Measurements from ENCODE around the gene LRRC74A.
"Not testable (repeated sequence)": the region's sequence is repeated elsewhere in the genome, so short reads cannot be mapped to it uniquely, and the experiment has no call there.

LRRC74A gene

GRCh38 chr14:76884853-76885276 is 58.7 kb downstream of the LRRC74A start:
- Histone ChIP-seq H2BK15ac (replicated peaks; ENCODE audit: low read depth) (no peak overlapping the region), H3K27ac (ENCODE audit: low read depth, low read length) (no peak overlapping the region), H3K79me2 (ENCODE audit: control insufficient read depth, insufficient read depth, low read length) (no peaks in the 10 kb centered on the region), H3K4me2 (ENCODE audit: low read length) (no peak overlapping the region), H4K8ac (ENCODE audit: low read depth, low read length) (no peak overlapping the region), H3K79me1 (ENCODE audit: low read length) (no peaks in the 10 kb centered on the region), H3K4me3 (ENCODE audit: low read length) (no peak overlapping the region), H2BK120ac (ENCODE audit: low read depth, low read length) (no peak overlapping the region), H3K4me1 (ENCODE audit: control insufficient read depth, low read depth, low read length) (peaks cover 8% of the 10 kb centered on the region), H2BK5ac (ENCODE audit: low read length) (no peak overlapping the region), H4K5ac (ENCODE audit: low read length) (no peak overlapping the region), H3K9ac (ENCODE audit: low read length) (peak overlapping the region; percentile 26), H3K18ac (ENCODE audit: low read length) (no peak overlapping the region), H3K4ac (ENCODE audit: low read depth, low read length) (no peak overlapping the region), H3K36me3 (ENCODE audit: control insufficient read depth, insufficient read depth, low read length) (no peaks in the 10 kb centered on the region), H3K27me3 (ENCODE audit: insufficient read depth, low read length, poor library complexity) (no peaks in the 10 kb centered on the region), H3K56ac (ENCODE audit: low read length) (peak overlapping the region; percentile 69), H2AK5ac (ENCODE audit: low read length) (no peak overlapping the region), H3K23ac (ENCODE audit: low read length) (no peak overlapping the region)
- DNase-seq = peak; percentile 65
- no CpG with 5 or more reads among the region's 14 CpGs for WGBS (ENCODE audit: extremely low coverage, insufficient coverage, low lambda C conversion rate)

DNA sequence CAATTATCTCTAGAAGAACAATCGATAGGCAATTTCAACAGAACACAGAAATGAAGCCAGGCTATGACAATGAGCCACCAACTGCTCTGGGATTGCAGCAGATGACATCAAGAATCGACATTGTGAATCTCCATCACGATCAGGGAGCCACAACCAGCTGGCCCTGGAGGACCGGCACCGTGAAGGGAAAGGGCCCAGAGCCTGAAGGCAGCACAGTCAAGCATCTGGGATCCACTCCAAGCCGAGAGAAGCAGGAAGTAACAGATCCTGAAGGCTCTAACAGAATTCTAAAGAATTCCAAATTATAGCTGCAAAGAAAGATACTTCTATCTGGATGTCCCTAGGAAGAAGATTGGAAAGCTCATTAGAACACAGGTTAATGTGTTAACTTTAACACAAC is 61.0 kb downstream of the LRRC74A start:
- DNase-seq = no peak
- H3K27ac ChIP-seq (ENCODE audit: low read depth, low read length) = no peak overlapping the region
- H2BK15ac ChIP-seq (replicated peaks; ENCODE audit: low read depth) = no peak overlapping the region
- H4K5ac ChIP-seq (ENCODE audit: low read length) = no peak overlapping the region
- H3K4me3 ChIP-seq (ENCODE audit: low read length) = no peak overlapping the region
- H2BK5ac ChIP-seq (ENCODE audit: low read length) = no peak overlapping the region
- H3K4ac ChIP-seq (ENCODE audit: low read depth, low read length) = no peak overlapping the region
- no peaks in the 10 kb centered on the region for H3K79me1 ChIP-seq (ENCODE audit: low read length)
- no CpG with 5 or more reads among the region's 6 CpGs for WGBS (ENCODE audit: extremely low coverage, insufficient coverage, low lambda C conversion rate)
- H2AK5ac ChIP-seq (ENCODE audit: low read length) = no peak overlapping the region
- no peaks in the 10 kb centered on the region for H3K79me2 ChIP-seq (ENCODE audit: control insufficient read depth, insufficient read depth, low read length)
- no peak overlapping the region for H3K23ac ChIP-seq (ENCODE audit: low read length)
- H2BK120ac ChIP-seq (ENCODE audit: low read depth, low read length) = no peak overlapping the region
- H3K56ac ChIP-seq (ENCODE audit: low read length) = no peak overlapping the region
- no peak overlapping the region for H3K4me2 ChIP-seq (ENCODE audit: low read length)
- H4K8ac ChIP-seq (ENCODE audit: low read depth, low read length) = no peak overlapping the region
- no peak overlapping the region for H3K18ac ChIP-seq (ENCODE audit: low read length)
- no peak overlapping the region for H3K9ac ChIP-seq (ENCODE audit: low read length)
- no peaks in the 10 kb centered on the region for H3K36me3 ChIP-seq (ENCODE audit: control insufficient read depth, insufficient read depth, low read length)
- H3K4me1 ChIP-seq (ENCODE audit: control insufficient read depth, low read depth, low read length) = peaks cover 8% of the 10 kb centered on the region
- no peaks in the 10 kb centered on the region for H3K27me3 ChIP-seq (ENCODE audit: insufficient read depth, low read length, poor library complexity)

DNA sequence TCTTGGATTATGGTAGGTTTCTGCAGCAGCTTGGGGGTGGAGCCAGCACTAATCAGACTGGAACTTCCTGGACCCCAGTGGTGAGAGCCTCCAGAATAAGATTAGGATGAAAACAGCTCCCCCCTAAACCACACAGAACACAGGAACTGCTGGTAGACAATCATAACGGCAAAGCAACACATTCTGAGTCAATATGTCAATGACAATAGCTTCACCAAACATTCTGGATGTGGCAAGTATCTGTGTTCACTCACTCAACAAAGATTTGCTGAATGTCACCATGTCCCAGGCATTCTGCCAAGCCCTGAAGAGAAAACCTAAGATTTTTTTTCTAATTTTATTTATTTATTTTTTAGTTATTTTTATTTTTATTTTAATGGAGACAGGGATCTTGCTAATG is 65.2 kb downstream of the LRRC74A start:
- no CpG with 5 or more reads among the region's 1 CpG for WGBS (ENCODE audit: extremely low coverage, insufficient coverage, low lambda C conversion rate)
- Histone ChIP-seq H3K4ac (ENCODE audit: low read depth, low read length) (no peak overlapping the region), H3K27me3 (ENCODE audit: insufficient read depth, low read length, poor library complexity) (no peaks in the 10 kb centered on the region), H3K79me2 (ENCODE audit: control insufficient read depth, insufficient read depth, low read length) (no peaks in the 10 kb centered on the region), H2BK5ac (ENCODE audit: low read length) (no peak overlapping the region), H2BK15ac (replicated peaks; ENCODE audit: low read depth) (no peak overlapping the region), H3K27ac (ENCODE audit: low read depth, low read length) (no peak overlapping the region), H3K23ac (ENCODE audit: low read length) (no peak overlapping the region), H3K4me3 (ENCODE audit: low read length) (no peak overlapping the region), H2BK120ac (ENCODE audit: low read depth, low read length) (no peak overlapping the region), H3K9ac (ENCODE audit: low read length) (no peak overlapping the region), H3K56ac (ENCODE audit: low read length) (no peak overlapping the region), H3K18ac (ENCODE audit: low read length) (no peak overlapping the region), H3K79me1 (ENCODE audit: low read length) (no peaks in the 10 kb centered on the region), H2AK5ac (ENCODE audit: low read length) (no peak overlapping the region), H3K36me3 (ENCODE audit: control insufficient read depth, insufficient read depth, low read length) (no peaks in the 10 kb centered on the region), H4K5ac (ENCODE audit: low read length) (no peak overlapping the region), H4K8ac (ENCODE audit: low read depth, low read length) (no peak overlapping the region), H3K4me2 (ENCODE audit: low read length) (no peak overlapping the region), H3K4me1 (ENCODE audit: control insufficient read depth, low read depth, low read length) (no peaks in the 10 kb centered on the region)
- no peak for DNase-seq

- H3K36me3 ChIP-seq (ENCODE audit: control insufficient read depth, insufficient read depth, low read length) = no peaks in the 10 kb centered on the region
- peak; percentile 48 for DNase-seq
- no peak overlapping the region for H3K23ac ChIP-seq (ENCODE audit: low read length)
- H2BK15ac ChIP-seq (replicated peaks; ENCODE audit: low read depth) = no peak overlapping the region
- H3K4me3 ChIP-seq (ENCODE audit: low read length) = no peak overlapping the region
- no peak overlapping the region for H2BK5ac ChIP-seq (ENCODE audit: low read length)
- no peak overlapping the region for H3K4me2 ChIP-seq (ENCODE audit: low read length)
- no peak overlapping the region for H3K56ac ChIP-seq (ENCODE audit: low read length)
- H4K5ac ChIP-seq (ENCODE audit: low read length) = no peak overlapping the region
- no peak overlapping the region for H2BK120ac ChIP-seq (ENCODE audit: low read depth, low read length)
- H3K4me1 ChIP-seq (ENCODE audit: control insufficient read depth, low read depth, low read length) = no peaks in the 10 kb centered on the region
- no peaks in the 10 kb centered on the region for H3K79me1 ChIP-seq (ENCODE audit: low read length)
- whole genome bisulfite sequencing (ENCODE audit: extremely low coverage, insufficient coverage, low lambda C conversion rate) = no CpG with 5 or more reads among the region's 5 CpGs
- no peak overlapping the region for H3K4ac ChIP-seq (ENCODE audit: low read depth, low read length)
- H3K27ac ChIP-seq (ENCODE audit: low read depth, low read length) = no peak overlapping the region
- no peaks in the 10 kb centered on the region for H3K79me2 ChIP-seq (ENCODE audit: control insufficient read depth, insufficient read depth, low read length)
- no peak overlapping the region for H3K9ac ChIP-seq (ENCODE audit: low read length)
- H4K8ac ChIP-seq (ENCODE audit: low read depth, low read length) = no peak overlapping the region
- no peak overlapping the region for H2AK5ac ChIP-seq (ENCODE audit: low read length)
- H3K27me3 ChIP-seq (ENCODE audit: insufficient read depth, low read length, poor library complexity) = no peaks in the 10 kb centered on the region
- H3K18ac ChIP-seq (ENCODE audit: low read length) = no peak overlapping the region
Measured at GRCh38 chr14:76894308-76894707, 68.1 kb downstream of the LRRC74A start.

GRCh38 chr14:76898006-76898405 is 71.8 kb downstream of the LRRC74A start:
- not testable (repeated sequence) for H3K79me2 ChIP-seq (ENCODE audit: control insufficient read depth, insufficient read depth, low read length); DNase-seq; H2BK5ac ChIP-seq (ENCODE audit: low read length); H3K4me2 ChIP-seq (ENCODE audit: low read length); H2BK120ac ChIP-seq (ENCODE audit: low read depth, low read length); H3K18ac ChIP-seq (ENCODE audit: low read length); H3K36me3 ChIP-seq (ENCODE audit: control insufficient read depth, insufficient read depth, low read length); H4K8ac ChIP-seq (ENCODE audit: low read depth, low read length); H3K56ac ChIP-seq (ENCODE audit: low read length); H4K5ac ChIP-seq (ENCODE audit: low read length); H3K9ac ChIP-seq (ENCODE audit: low read length); H3K27ac ChIP-seq (ENCODE audit: low read depth, low read length); H3K4me3 ChIP-seq (ENCODE audit: low read length); H2AK5ac ChIP-seq (ENCODE audit: low read length); H3K4ac ChIP-seq (ENCODE audit: low read depth, low read length); H2BK15ac ChIP-seq (replicated peaks; ENCODE audit: low read depth); H3K27me3 ChIP-seq (ENCODE audit: insufficient read depth, low read length, poor library complexity); H3K23ac ChIP-seq (ENCODE audit: low read length); H3K4me1 ChIP-seq (ENCODE audit: control insufficient read depth, low read depth, low read length); H3K79me1 ChIP-seq (ENCODE audit: low read length)
- no CpG with 5 or more reads among the region's 37 CpGs for WGBS (ENCODE audit: extremely low coverage, insufficient coverage, low lambda C conversion rate)

DNA sequence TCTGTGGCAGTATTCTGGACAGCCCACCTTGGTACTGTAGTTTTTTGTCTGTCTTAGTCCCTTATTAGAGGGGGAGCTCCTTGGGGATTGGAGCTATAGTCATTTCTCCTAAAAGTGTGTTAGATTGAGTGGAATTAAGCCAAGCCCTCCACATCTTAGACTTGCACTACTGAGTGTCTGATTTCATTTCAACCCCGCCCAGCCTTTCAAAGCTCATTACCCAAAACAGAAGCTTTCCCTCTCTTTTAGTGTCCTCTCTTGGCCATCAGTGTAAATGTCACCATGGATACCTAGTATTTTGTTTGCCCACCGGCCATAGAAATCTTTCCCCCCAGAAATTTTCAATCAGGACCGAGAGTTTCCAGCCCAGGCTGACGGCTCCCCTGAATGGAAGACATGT is 74.5 kb downstream of the LRRC74A start:
- H2BK120ac ChIP-seq (ENCODE audit: low read depth, low read length) = no peak overlapping the region
- WGBS (ENCODE audit: extremely low coverage, insufficient coverage, low lambda C conversion rate) = no CpG with 5 or more reads among the region's 4 CpGs
- H3K4me3 ChIP-seq (ENCODE audit: low read length) = no peak overlapping the region
- no peak overlapping the region for H2BK5ac ChIP-seq (ENCODE audit: low read length)
- no peak overlapping the region for H2BK15ac ChIP-seq (replicated peaks; ENCODE audit: low read depth)
- no peaks in the 10 kb centered on the region for H3K27me3 ChIP-seq (ENCODE audit: insufficient read depth, low read length, poor library complexity)
- no peak overlapping the region for H3K27ac ChIP-seq (ENCODE audit: low read depth, low read length)
- no peak overlapping the region for H2AK5ac ChIP-seq (ENCODE audit: low read length)
- no peaks in the 10 kb centered on the region for H3K4me1 ChIP-seq (ENCODE audit: control insufficient read depth, low read depth, low read length)
- no peaks in the 10 kb centered on the region for H3K79me1 ChIP-seq (ENCODE audit: low read length)
- no peak overlapping the region for H4K5ac ChIP-seq (ENCODE audit: low read length)
- no peak overlapping the region for H3K56ac ChIP-seq (ENCODE audit: low read length)
- H3K79me2 ChIP-seq (ENCODE audit: control insufficient read depth, insufficient read depth, low read length) = no peaks in the 10 kb centered on the region
- H3K36me3 ChIP-seq (ENCODE audit: control insufficient read depth, insufficient read depth, low read length) = no peaks in the 10 kb centered on the region
- no peak overlapping the region for H3K4me2 ChIP-seq (ENCODE audit: low read length)
- H3K18ac ChIP-seq (ENCODE audit: low read length) = no peak overlapping the region
- no peak overlapping the region for H3K23ac ChIP-seq (ENCODE audit: low read length)
- H3K9ac ChIP-seq (ENCODE audit: low read length) = no peak overlapping the region
- H4K8ac ChIP-seq (ENCODE audit: low read depth, low read length) = no peak overlapping the region
- no peak overlapping the region for H3K4ac ChIP-seq (ENCODE audit: low read depth, low read length)
- no peak for DNase-seq
